HEK293 (cell line): ENCODE results near the gene ALDOC.
A peak's percentile ranks its signal among the peaks of the same experiment; 100 is the strongest.

ENCODE experiments used
- CTCF ChIA-PET: fragments of 350-600 bp; formaldehyde crosslinking; extraction: SDS; loops from one replicate; lab custom pipeline; 2021; ENCODE audit warnings: antibody characterized with exemption; lab: Yijun Ruan, JAX
- POLR2A ChIA-PET: fragments of 300-600 bp; formaldehyde crosslinking; extraction: SDS; loops from one replicate; lab custom pipeline; 2020; ENCODE audit warnings: antibody characterized with exemption, inconsistent platforms; lab: Yijun Ruan, JAX
- H3K27ac ChIP-seq: fragments of 200-500 bp; sonication (Bioruptor generic); 2 replicates; pipeline ENCODE4 v1.5.1; 2014; ENCODE audit warnings: low read depth, low read length, control low read depth, inconsistent platforms; ENCODE audit errors: extremely low read depth
- H3K36me3 ChIP-seq, 2 experiments: fragments of 200-500 bp in 1 of 2; sonication (Bioruptor generic) in 1 of 2; 1 replicate in 1 of 2; 2 replicates in 1 of 2; pipeline ENCODE4 v1.5.1; 2014 to 2017; ENCODE audit warnings: inconsistent platforms in 2 of 2, low read length in 2 of 2; ENCODE audit not compliant: control insufficient read depth in 2 of 2, insufficient read depth in 1 of 2
- H3K4me1 ChIP-seq: fragments of 200-500 bp; sonication (Bioruptor generic); 2 replicates; pipeline ENCODE4 v1.5.1; 2014; ENCODE audit warnings: mild to moderate bottlenecking, low read length, inconsistent platforms; ENCODE audit not compliant: control insufficient read depth, insufficient read depth
- H3K4me3 ChIP-seq: 2 replicates; pipeline ENCODE4 v1.5.1; 2011; ENCODE audit warnings: low read depth, mild to moderate bottlenecking, control low read depth, low read length, moderate library complexity
- H3K9me3 ChIP-seq: fragments of 200-500 bp; sonication (Bioruptor generic); 2 replicates; pipeline ENCODE4 v1.5.1; 2014; ENCODE audit warnings: low read depth, low read length, inconsistent platforms; ENCODE audit not compliant: control insufficient read depth, insufficient read depth
- BCL11B ChIP-seq: fragments of 450-650 bp; formaldehyde crosslinking; IDR thresholded peaks from 2 replicates; pipeline ENCODE4 v1.5.1; 2016; ENCODE audit warnings: low read depth, missing biosample characterization, missing genetic modification characterization
- HOXD13 ChIP-seq: sonication (generic); formaldehyde crosslinking; IDR thresholded peaks from 2 replicates; pipeline ENCODE4 v1.8.0; 2022; ENCODE audit warnings: missing genetic modification reagents, borderline replicate concordance
- KLF16 ChIP-seq: fragments of 450-650 bp; formaldehyde crosslinking; IDR thresholded peaks from 2 replicates; pipeline ENCODE4 v1.5.1; 2017; ENCODE audit warnings: missing biosample characterization, missing genetic modification characterization
- KLF8 ChIP-seq: fragments of 450-650 bp; formaldehyde crosslinking; IDR thresholded peaks from 2 replicates; pipeline ENCODE4 v1.5.1; 2016; ENCODE audit warnings: missing biosample characterization, missing genetic modification characterization
- SALL2 ChIP-seq: fragments of 450-650 bp; formaldehyde crosslinking; IDR thresholded peaks from 2 replicates; pipeline ENCODE4 v1.5.0; 2017; ENCODE audit warnings: missing biosample characterization, mild to moderate bottlenecking, missing genetic modification characterization, borderline replicate concordance
- SP3 ChIP-seq: fragments of 450-650 bp; formaldehyde crosslinking; IDR thresholded peaks from 2 replicates; pipeline ENCODE4 v1.5.1; 2016; ENCODE audit warnings: missing biosample characterization, missing genetic modification characterization
- SP7 ChIP-seq: fragments of 450-650 bp; formaldehyde crosslinking; IDR thresholded peaks from 2 replicates; pipeline ENCODE4 v1.5.1; 2016; ENCODE audit warnings: missing biosample characterization, missing genetic modification characterization
- ZBTB44 ChIP-seq: fragments of 450-650 bp; IDR thresholded peaks from 2 replicates; pipeline ENCODE4 v1.5.1; 2018; ENCODE audit warnings: missing biosample characterization, mild to moderate bottlenecking, missing genetic modification characterization
- ZBTB7A ChIP-seq: fragments of 450-650 bp; formaldehyde crosslinking; IDR thresholded peaks from 2 replicates; pipeline ENCODE4 v1.5.1; 2016; ENCODE audit warnings: low read depth, missing biosample characterization, missing genetic modification characterization
- ZFP41 ChIP-seq: fragments of 450-650 bp; formaldehyde crosslinking; IDR thresholded peaks from 2 replicates; pipeline ENCODE4 v1.5.1; 2016; ENCODE audit warnings: missing biosample characterization, missing genetic modification characterization, borderline replicate concordance
- ZNF10 ChIP-seq: fragments of 450-650 bp; formaldehyde crosslinking; IDR thresholded peaks from 2 replicates; pipeline ENCODE4 v1.5.1; 2017; ENCODE audit warnings: missing biosample characterization, missing genetic modification characterization
- ZNF138 ChIP-seq: fragments of 450-650 bp; formaldehyde crosslinking; IDR thresholded peaks from 2 replicates; pipeline ENCODE4 v1.5.1; 2016; ENCODE audit warnings: missing biosample characterization, missing genetic modification characterization, borderline replicate concordance
- ZNF223 ChIP-seq: fragments of 450-650 bp; formaldehyde crosslinking; IDR thresholded peaks from 2 replicates; pipeline ENCODE4 v1.5.1; 2016; ENCODE audit warnings: missing biosample characterization, missing genetic modification characterization
- ZNF266 ChIP-seq: fragments of 450-650 bp; formaldehyde crosslinking; IDR thresholded peaks from 2 replicates; pipeline ENCODE4 v1.5.1; 2016; ENCODE audit warnings: missing biosample characterization, missing genetic modification characterization, low read depth
- ZNF341 ChIP-seq: fragments of 450-650 bp; formaldehyde crosslinking; IDR thresholded peaks from 2 replicates; pipeline ENCODE4; 2016; ENCODE audit warnings: low read depth, missing biosample characterization, missing genetic modification characterization
- ZNF350 ChIP-seq: fragments of 450-650 bp; formaldehyde crosslinking; IDR thresholded peaks from 2 replicates; pipeline ENCODE4 v1.5.0; 2017; ENCODE audit warnings: missing biosample characterization, mild to moderate bottlenecking, missing genetic modification characterization
- ZNF394 ChIP-seq: fragments of 450-650 bp; formaldehyde crosslinking; IDR thresholded peaks from 2 replicates; pipeline ENCODE4 v1.5.1; 2016; ENCODE audit warnings: missing biosample characterization, missing genetic modification characterization, mild to moderate bottlenecking, moderate library complexity, borderline replicate concordance
- ZNF596 ChIP-seq: fragments of 450-650 bp; IDR thresholded peaks from 2 replicates; pipeline ENCODE4 v1.5.0; 2018; ENCODE audit warnings: missing biosample characterization, mild to moderate bottlenecking, missing genetic modification characterization, moderate library complexity
- ZNF610 ChIP-seq: fragments of 450-650 bp; formaldehyde crosslinking; IDR thresholded peaks from 2 replicates; pipeline ENCODE4 v1.5.1; 2016; ENCODE audit warnings: missing biosample characterization, missing genetic modification characterization, borderline replicate concordance
- ZNF624 ChIP-seq: fragments of 450-650 bp; formaldehyde crosslinking; IDR thresholded peaks from 2 replicates; pipeline ENCODE4 v1.5.1; 2017; ENCODE audit warnings: missing biosample characterization, missing genetic modification characterization
- ZNF629 ChIP-seq: fragments of 450-650 bp; formaldehyde crosslinking; IDR thresholded peaks from 2 replicates; pipeline ENCODE4 v1.5.1; 2017; ENCODE audit warnings: missing biosample characterization, missing genetic modification characterization
- ZNF707 ChIP-seq: fragments of 450-650 bp; formaldehyde crosslinking; IDR thresholded peaks from 2 replicates; pipeline ENCODE4 v1.5.1; 2016; ENCODE audit warnings: missing biosample characterization, missing genetic modification characterization
- ZSCAN18 ChIP-seq: fragments of 450-650 bp; formaldehyde crosslinking; IDR thresholded peaks from 2 replicates; pipeline ENCODE4 v1.5.1; 2016; ENCODE audit warnings: missing biosample characterization, missing genetic modification characterization
- ZSCAN30 ChIP-seq: fragments of 450-650 bp; IDR thresholded peaks from 2 replicates; pipeline ENCODE4 v1.5.1; 2018; ENCODE audit warnings: missing biosample characterization, mild to moderate bottlenecking, missing genetic modification characterization, moderate library complexity
- ZXDB ChIP-seq: fragments of 450-650 bp; formaldehyde crosslinking; IDR thresholded peaks from 2 replicates; pipeline ENCODE4 v1.5.1; 2016; ENCODE audit warnings: missing biosample characterization, missing genetic modification characterization
- TF ChIP-seq, protein P1 (sequence below): fragments of 450-650 bp; formaldehyde crosslinking; IDR thresholded peaks from 2 replicates; pipeline ENCODE4 v1.5.1; 2016; ENCODE audit warnings: missing biosample characterization, missing genetic modification characterization
- TF ChIP-seq, protein P2 (sequence below): fragments of 450-650 bp; formaldehyde crosslinking; IDR thresholded peaks from 2 replicates; pipeline ENCODE4 v1.5.1; 2017; ENCODE audit warnings: missing biosample characterization, missing genetic modification characterization

ALDOC gene

GRCh38 chr17:28571361-28572122 is 5.2 kb downstream of the ALDOC start, which contains the start of gene PIGS (continued):
- peak; percentile 63 for TF ChIP-seq SP3 (tag by site-specific recombination)
- peak; percentile 50 for TF ChIP-seq ZSCAN30 (tag by site-specific recombination)
- TF ChIP-seq KLF16 (tag by site-specific recombination): 0 out of 2 replicates have a peak, but pooled peaks have one; percentile 12
- TF ChIP-seq KLF8 (tag by site-specific recombination): peak; percentile 70; the same call in 1 of the 2 replicates
- no peak for TF ChIP-seq SALL2 (tag by site-specific recombination)
- TF ChIP-seq, all 188 proteins: peak for 40

DNA sequence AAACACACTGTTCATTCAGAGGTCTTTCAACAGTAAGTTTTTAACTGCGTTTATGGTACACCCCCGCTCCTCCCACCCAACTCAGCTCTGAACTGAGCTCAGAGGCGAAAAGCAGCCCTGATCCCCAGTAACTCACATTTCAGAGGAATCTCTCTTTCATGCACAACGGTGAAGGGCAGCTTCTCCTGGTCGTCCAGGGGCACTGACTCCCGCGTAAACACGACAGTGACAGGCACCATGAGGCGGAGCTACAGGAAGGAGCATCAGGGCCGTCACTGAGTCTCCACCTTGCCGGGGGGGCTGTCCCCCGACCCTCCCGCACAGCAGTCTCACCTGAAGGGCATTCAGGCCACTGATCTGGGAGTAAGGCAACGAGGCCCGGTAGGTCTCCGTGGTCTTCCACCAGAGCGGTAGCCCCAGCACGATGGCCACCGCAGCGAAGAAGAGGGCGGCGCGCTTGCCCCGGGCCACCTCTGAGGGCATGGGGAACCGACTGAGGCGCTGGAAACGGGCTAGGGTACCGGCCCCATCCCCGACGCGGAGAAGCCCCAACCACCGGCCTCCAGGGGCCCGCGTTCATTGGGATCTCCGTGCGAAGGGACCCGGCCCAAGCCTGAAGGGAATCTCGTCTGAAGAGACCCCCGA is 5.9 kb downstream of the ALDOC start:
- Histone ChIP-seq H3K36me3 (peaks cover 38 to 39% of the 10 kb centered on the region in 2 experiments), H3K4me1 (peaks cover 11% of the 10 kb centered on the region), H3K9me3 (no peaks in the 10 kb centered on the region), H3K27ac (peak overlapping the region; percentile 84), H3K4me3 (peak overlapping the region; percentile 73)
- ChIA-PET CTCF (interaction anchor here (0.7 to 4.5 kb wide), 7 partner anchors 19 to 42 kb away, joined by 3 to 26 read pairs (median 4); no protein-coding TSS in a partner anchor), POLR2A (interaction anchor here (0.5 to 3.9 kb wide), 26 partner anchors 8 to 235 kb away, joined by 3 to 68 read pairs (median 6); partner anchors contain the start of genes BLTP2, IFT20, POLDIP2 and RPL23A)
- TF ChIP-seq ZNF394 (tag by site-specific recombination) (no peak), ZBTB44 (tag by site-specific recombination) (no peak), ZNF707 (tag by site-specific recombination) (no peak), KLF16 (tag by site-specific recombination) (peak; percentile 34; the same call in 1 of the 2 replicates), ZNF350 (no peak), BCL11B (tag by site-specific recombination) (peak; percentile 6; the same call in 1 of the 2 replicates), ZSCAN18 (tag by site-specific recombination) (0 out of 2 replicates have a peak, but pooled peaks have one; percentile 16), ZNF10 (tag by site-specific recombination) (peak; percentile 68; the same call in 1 of the 2 replicates), ZXDB (tag by site-specific recombination) (peak; percentile 70; the same call in 1 of the 2 replicates), SP7 (tag by site-specific recombination) (no peak), ZNF629 (0 out of 2 replicates have a peak, but pooled peaks have one; percentile 10), ZNF138 (tag by site-specific recombination) (no peak), ZBTB7A (tag by site-specific recombination) (peak; percentile 9; the same call in 1 of the 2 replicates), ZNF223 (no peak), ZNF610 (tag by site-specific recombination) (0 out of 2 replicates have a peak, but pooled peaks have one; percentile 20), ZNF266 (no peak), ZFP41 (no peak), HOXD13 (CRISPR knock-in tag) (0 out of 2 replicates have a peak, but pooled peaks have one; percentile 58), ZNF596 (tag by site-specific recombination) (no peak), ZNF624 (no peak), SP3 (tag by site-specific recombination) (no peak; the same call in 1 of the 2 replicates), ZNF341 (peak; percentile 36; the same call in 1 of the 2 replicates)
- TF ChIP-seq, protein P1, sequence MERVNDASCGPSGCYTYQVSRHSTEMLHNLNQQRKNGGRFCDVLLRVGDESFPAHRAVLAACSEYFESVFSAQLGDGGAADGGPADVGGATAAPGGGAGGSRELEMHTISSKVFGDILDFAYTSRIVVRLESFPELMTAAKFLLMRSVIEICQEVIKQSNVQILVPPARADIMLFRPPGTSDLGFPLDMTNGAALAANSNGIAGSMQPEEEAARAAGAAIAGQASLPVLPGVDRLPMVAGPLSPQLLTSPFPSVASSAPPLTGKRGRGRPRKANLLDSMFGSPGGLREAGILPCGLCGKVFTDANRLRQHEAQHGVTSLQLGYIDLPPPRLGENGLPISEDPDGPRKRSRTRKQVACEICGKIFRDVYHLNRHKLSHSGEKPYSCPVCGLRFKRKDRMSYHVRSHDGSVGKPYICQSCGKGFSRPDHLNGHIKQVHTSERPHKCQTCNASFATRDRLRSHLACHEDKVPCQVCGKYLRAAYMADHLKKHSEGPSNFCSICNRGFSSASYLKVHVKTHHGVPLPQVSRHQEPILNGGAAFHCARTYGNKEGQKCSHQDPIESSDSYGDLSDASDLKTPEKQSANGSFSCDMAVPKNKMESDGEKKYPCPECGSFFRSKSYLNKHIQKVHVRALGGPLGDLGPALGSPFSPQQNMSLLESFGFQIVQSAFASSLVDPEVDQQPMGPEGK (tag by site-specific recombination): peak; percentile 83
- TF ChIP-seq, protein P2, sequence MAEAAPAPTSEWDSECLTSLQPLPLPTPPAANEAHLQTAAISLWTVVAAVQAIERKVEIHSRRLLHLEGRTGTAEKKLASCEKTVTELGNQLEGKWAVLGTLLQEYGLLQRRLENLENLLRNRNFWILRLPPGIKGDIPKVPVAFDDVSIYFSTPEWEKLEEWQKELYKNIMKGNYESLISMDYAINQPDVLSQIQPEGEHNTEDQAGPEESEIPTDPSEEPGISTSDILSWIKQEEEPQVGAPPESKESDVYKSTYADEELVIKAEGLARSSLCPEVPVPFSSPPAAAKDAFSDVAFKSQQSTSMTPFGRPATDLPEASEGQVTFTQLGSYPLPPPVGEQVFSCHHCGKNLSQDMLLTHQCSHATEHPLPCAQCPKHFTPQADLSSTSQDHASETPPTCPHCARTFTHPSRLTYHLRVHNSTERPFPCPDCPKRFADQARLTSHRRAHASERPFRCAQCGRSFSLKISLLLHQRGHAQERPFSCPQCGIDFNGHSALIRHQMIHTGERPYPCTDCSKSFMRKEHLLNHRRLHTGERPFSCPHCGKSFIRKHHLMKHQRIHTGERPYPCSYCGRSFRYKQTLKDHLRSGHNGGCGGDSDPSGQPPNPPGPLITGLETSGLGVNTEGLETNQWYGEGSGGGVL (tag by site-specific recombination): no peak
